GM12872 (cell line): ENCODE data around the gene DPP8.

Source experiments
- CTCF ChIP-seq: IDR thresholded peaks from 3 replicates; pipeline ENCODE4 v1.5.1; 2011; ENCODE audit warnings: low read depth, mild to moderate bottlenecking, low read length, moderate library complexity; ENCODE audit not compliant: insufficient read depth

Gene DPP8

GRCh38 chr15:65516997-65517865, at the start of gene DPP8:
TSS of gene DPP8 (minus strand) at chr15:65517689. CDS start at chr15:65512553, 5,136 bp downstream.
- peak; percentile 98 for TF ChIP-seq CTCF

DNA sequence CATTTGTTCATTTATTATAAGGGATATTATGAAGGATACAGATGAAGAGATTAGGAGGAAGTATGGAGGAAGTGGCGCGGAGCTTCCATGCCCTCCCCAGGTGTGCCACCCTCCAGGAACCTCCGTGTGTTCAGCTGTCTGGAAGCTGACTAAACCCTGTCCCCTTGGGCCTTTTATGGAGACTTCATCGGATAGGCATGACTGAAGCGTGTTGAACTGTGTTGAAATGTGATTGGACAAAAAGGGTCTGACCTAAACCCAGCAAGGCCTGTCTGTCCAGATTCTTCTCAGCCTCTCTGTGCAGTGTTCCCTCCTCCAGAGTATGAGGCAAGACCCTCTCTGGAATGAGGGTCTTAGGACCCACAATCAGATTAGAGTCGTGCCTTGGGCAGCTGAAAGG, 44.4 kb upstream of the DPP8 start:
- no peak for TF ChIP-seq CTCF

DNA sequence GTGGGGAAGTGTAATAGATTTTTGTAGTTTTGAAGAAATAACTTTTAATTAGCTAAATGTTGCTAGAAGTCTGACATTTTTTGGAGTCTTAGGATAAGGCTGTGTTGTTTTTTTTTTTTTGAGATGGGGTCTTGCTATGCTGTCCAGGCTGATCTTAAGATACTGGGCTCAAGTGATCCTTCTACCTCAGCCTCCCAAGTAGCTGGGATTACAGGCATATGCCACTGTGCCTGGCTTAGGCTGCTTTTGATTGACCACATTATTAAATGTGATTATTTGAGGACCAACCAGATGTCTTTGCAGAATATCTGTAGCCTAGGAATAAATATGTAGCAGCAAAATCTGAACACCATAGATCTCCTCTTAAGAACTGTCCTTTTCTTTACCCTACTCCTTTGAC, 42.5 kb upstream of the DPP8 start:
- TF ChIP-seq CTCF: no peak

DNA sequence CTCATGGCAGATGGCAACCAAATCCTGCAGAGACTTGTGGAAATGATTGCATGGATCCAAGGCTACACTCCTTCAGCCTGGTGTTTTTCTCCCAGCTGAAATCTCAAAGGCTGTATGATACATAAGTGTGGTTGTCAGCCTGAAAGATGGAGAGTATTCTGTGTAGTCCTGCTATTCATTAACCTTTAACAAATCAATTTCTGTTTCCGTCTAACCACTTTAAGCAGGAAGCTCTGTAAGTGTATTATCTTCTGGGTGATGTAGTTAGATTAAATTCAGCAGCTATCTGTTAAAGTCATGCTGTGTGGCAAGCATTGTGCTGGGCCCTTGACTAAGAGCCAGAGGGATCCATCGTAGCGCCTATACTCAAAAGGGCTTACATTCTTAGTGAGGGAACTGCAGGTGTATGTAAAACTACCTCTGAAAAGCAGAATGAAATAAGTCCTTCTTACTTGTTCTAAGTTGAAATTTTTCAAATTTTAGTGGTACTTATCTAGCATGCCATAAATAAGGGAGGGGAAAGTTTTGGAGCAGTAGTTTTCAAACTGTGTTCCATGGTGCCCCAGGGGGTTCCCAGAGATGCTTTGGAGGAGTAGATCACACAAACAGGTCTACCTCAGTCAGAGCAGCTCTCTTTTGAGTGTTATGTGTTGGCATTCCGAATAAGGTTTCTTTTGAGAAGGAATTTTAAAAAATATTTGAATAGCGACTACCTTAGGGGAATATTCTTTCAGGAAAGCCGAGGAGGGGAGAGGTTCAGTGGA, 41.7 kb upstream of the DPP8 start:
- no peak for TF ChIP-seq CTCF

DNA sequence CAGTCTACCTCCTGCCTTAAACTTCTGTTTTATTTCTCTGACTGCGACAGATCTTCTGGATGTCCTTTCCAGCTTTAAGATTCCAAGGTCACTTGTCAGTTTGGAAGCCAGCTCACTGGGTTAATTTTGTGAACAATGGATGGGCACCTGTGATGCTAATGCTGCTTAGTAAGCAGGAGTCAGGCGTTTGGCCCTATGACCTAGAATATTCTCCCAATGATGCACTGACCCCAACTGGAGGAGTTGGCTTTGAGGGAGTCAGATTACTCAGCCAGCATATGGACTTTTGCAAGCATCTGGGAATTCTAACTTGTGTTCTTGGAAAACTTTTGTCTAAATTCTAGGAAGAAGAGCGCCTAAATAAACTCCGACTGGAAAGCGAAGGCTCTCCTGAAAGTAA, 40.8 kb upstream of the DPP8 start:
- TF ChIP-seq CTCF: no peak

- TF ChIP-seq CTCF: no peak
These were observed 39.1 kb upstream of the DPP8 start for GRCh38 chr15:65556622-65557021.

DNA sequence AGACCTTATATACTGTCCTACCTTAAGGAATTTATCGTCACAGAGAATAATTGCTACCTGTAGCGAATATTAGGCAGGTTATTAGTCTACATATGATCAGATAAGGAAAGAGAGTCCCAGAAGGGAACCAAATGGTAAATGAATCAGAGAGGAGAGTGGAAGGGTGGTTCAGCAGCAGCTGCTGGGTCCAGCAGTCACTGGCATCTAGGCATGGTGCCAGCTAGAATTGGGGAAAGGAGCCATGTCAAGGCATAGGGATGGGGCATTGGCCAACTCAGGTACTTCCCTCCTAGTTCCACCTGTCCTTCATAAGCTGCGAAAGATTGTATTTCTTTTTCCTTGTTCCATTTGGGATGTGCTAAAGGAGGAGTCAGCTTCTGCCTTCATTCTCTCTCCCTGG, 36.2 kb upstream of the DPP8 start:
- no peak for TF ChIP-seq CTCF
